ENCODE data around the gene SPRR1A. TPM values are rescaled to one million over a fixed set of nuclear protein-coding genes. Genes with fewer than 3 reads are reported as not detected.

Gene SPRR1A
- total RNA-seq, 1 experiment from 2014 or later: not detected

DNA sequence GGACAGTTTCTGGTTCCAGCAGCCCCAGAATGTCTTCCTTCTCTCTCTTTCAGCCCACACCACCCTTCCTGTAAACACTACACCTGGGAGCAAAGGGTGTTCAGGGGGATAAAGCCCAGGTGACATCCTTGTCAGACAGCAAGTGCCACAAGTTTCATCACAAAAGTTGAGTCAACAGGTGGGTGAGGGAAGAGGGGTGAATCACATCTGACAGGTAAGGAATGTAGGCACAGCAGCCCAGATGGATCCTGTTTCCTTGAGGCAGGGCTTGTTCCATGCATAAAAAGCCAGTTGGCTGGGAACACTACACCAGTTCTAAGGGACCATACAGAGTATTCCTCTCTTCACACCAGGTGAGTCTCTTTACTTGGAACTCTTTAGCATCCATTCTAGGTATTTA lies 47.0 kb downstream of the SPRR1A start, which contains the start of gene SPRR1B:
Gene SPRR1B, plus strand, starts transcription at position 309 of the 400 bp plus-strand sequence. CDS start 1,143 bp downstream, outside the sequence.
- no peaks in the 10 kb centered on the region for H3K4me1 ChIP-seq (ENCODE audit: control insufficient read depth, insufficient read depth, low read length)
- CTCF ChIA-PET: no interaction called here
- no peaks in the 10 kb centered on the region for H3K36me3 ChIP-seq (ENCODE audit: control insufficient read depth, insufficient read depth, low read length)
- no TSS peak for BruUV-seq (replicated peaks)
- in situ Hi-C loops (cut with HindIII; ENCODE audit: low pct_unique_long_range_greater_than_20kb, low sequenced_read_pairs): no loop called here
- H3K4me3 ChIP-seq (ENCODE audit: low read depth in 2 of 2, low read length in 2 of 2): no peak within 1 kb of the TSS
- ATAC-seq: no peak
- H3K27me3 ChIP-seq (ENCODE audit: control insufficient read depth, insufficient read depth, low read length): 0 out of 2 replicates have a peak, but pooled peaks cover 2% of the 10 kb centered on the region
- TF ChIP-seq SIN3A (IDR thresholded peaks at IDR 0.05; ENCODE audit: borderline replicate concordance, insufficient read depth, low read depth, low read length): no peak
- no peak for TF ChIP-seq TCF7L2 (IDR thresholded peaks at IDR 0.05; ENCODE audit: low read depth, low read length)
- TF ChIP-seq REST (IDR thresholded peaks at IDR 0.05; ENCODE audit: insufficient read depth in 1 of 2, low read depth in 2 of 2, low read length in 1 of 2): no peak
- TF ChIP-seq, protein P1, sequence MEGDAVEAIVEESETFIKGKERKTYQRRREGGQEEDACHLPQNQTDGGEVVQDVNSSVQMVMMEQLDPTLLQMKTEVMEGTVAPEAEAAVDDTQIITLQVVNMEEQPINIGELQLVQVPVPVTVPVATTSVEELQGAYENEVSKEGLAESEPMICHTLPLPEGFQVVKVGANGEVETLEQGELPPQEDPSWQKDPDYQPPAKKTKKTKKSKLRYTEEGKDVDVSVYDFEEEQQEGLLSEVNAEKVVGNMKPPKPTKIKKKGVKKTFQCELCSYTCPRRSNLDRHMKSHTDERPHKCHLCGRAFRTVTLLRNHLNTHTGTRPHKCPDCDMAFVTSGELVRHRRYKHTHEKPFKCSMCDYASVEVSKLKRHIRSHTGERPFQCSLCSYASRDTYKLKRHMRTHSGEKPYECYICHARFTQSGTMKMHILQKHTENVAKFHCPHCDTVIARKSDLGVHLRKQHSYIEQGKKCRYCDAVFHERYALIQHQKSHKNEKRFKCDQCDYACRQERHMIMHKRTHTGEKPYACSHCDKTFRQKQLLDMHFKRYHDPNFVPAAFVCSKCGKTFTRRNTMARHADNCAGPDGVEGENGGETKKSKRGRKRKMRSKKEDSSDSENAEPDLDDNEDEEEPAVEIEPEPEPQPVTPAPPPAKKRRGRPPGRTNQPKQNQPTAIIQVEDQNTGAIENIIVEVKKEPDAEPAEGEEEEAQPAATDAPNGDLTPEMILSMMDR (IDR thresholded peaks at IDR 0.05): no peak
- no peak for TF ChIP-seq POLR2AphosphoS5 (IDR thresholded peaks at IDR 0.05; ENCODE audit: low read depth, low read length)
- POLR2A ChIA-PET: no interaction called here
- no peak for DNase-seq (ENCODE audit: low read depth, low spot score)
- intact Hi-C loops (cut with micrococcal nuclease; ENCODE audit: unreplicated experiment): loop anchor here (10.0 kb wide), 1 partner anchor 156 kb away; the partner anchor contains the start of gene SMCP
- no peak within 1 kb of the TSS for H3K27ac ChIP-seq (ENCODE audit: low read length)
- H3K9me3 ChIP-seq (ENCODE audit: control insufficient read depth, insufficient read depth, low read depth, low read length): no peaks in the 10 kb centered on the region

- Histone ChIP-seq H3K36me3 (ENCODE audit: control insufficient read depth, insufficient read depth, low read length) (no peaks in the 10 kb centered on the region), H3K27me3 (ENCODE audit: control insufficient read depth, insufficient read depth, low read length) (0 out of 2 replicates have a peak, but pooled peaks cover 2% of the 10 kb centered on the region), H3K4me3 (ENCODE audit: low read depth in 2 of 2, low read length in 2 of 2) (no peak overlapping the region), H3K4me1 (ENCODE audit: control insufficient read depth, insufficient read depth, low read length) (no peaks in the 10 kb centered on the region), H3K9me3 (ENCODE audit: control insufficient read depth, insufficient read depth, low read depth, low read length) (no peaks in the 10 kb centered on the region), H3K27ac (ENCODE audit: low read length) (no peak overlapping the region)
- POLR2A ChIA-PET: no interaction called here
- in situ Hi-C loops (cut with HindIII; ENCODE audit: low pct_unique_long_range_greater_than_20kb, low sequenced_read_pairs): no loop called here
- intact Hi-C loops (cut with micrococcal nuclease; ENCODE audit: unreplicated experiment): loop anchor here (10.0 kb wide), 1 partner anchor 157 kb away; the partner anchor contains the start of gene SMCP
- no TSS peak for BruUV-seq (replicated peaks)
- CTCF ChIA-PET: no interaction called here
- ATAC-seq (no peak), DNase-seq (ENCODE audit: low read depth, low spot score) (no peak)
- TF ChIP-seq REST (IDR thresholded peaks at IDR 0.05; ENCODE audit: insufficient read depth in 1 of 2, low read depth in 2 of 2, low read length in 1 of 2): no peak
- TF ChIP-seq TCF7L2 (IDR thresholded peaks at IDR 0.05; ENCODE audit: low read depth, low read length): no peak
Measured at GRCh38 chr1:153032073-153032472, 48.2 kb downstream of the SPRR1A start.
